ENCODE data around the gene RPL13A. TPM values are rescaled to one million over a fixed set of nuclear protein-coding genes. Genes with fewer than 3 reads are reported as not detected.

Gene RPL13A
- total and polyA plus RNA-seq, 9 of the 15 experiments (the other 6 are each of a cell fraction or from before 2014, with no cell fraction given), result 1,744 to 5,482 (median 2,949) TPM

DNA sequence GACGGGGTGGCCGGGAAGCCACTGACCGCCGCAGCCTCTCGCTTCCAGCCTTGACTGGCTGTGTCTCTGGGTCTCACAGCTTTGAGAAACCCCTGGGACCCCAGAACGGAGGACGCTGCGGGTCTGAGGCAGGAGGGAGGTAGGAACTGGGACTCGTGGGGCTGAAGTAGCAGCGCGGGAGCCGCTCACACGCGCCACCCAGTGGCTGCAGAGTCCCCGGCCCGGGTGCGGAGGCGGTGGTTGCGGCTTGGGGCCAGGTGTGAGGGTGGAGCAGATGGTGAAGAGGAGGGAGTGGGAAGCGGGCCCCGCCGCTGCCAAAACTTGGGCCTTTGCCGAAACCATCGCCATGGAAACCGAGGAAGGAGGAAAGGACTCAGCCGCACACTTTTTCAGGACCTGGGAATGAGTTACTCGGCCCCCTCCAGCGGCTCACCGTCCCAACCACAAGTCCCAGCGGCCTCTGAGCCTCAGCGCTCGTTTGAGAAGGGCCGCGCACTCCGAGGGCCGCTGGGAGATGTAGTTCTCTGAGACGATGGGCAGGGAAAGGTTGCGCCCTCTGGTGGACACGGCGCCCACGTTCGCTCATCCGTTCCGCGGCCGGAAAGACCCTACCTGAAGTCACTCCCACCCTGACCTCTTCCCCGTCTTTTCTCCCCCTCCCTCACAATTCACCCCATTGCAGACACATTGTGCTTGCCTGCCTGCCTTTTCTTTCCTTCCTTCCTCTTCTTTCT is 43.9 kb upstream of the RPL13A start (continued):
- TF ChIP-seq, protein P1, sequence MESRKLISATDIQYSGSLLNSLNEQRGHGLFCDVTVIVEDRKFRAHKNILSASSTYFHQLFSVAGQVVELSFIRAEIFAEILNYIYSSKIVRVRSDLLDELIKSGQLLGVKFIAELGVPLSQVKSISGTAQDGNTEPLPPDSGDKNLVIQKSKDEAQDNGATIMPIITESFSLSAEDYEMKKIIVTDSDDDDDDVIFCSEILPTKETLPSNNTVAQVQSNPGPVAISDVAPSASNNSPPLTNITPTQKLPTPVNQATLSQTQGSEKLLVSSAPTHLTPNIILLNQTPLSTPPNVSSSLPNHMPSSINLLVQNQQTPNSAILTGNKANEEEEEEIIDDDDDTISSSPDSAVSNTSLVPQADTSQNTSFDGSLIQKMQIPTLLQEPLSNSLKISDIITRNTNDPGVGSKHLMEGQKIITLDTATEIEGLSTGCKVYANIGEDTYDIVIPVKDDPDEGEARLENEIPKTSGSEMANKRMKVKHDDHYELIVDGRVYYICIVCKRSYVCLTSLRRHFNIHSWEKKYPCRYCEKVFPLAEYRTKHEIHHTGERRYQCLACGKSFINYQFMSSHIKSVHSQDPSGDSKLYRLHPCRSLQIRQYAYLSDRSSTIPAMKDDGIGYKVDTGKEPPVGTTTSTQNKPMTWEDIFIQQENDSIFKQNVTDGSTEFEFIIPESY (CRISPR knock-in tag; IDR thresholded peaks at IDR 0.05), result peak; percentile 93
- TF ChIP-seq ZNF696 (CRISPR knock-in tag; conservative IDR thresholded peaks at IDR 0.05) (no peak), KLF6 (CRISPR knock-in tag; IDR thresholded peaks at IDR 0.05; ENCODE audit: borderline replicate concordance) (no peak), MXI1 (IDR thresholded peaks at IDR 0.05; ENCODE audit: low read depth, low read length) (0 out of 2 replicates have a peak, but pooled peaks have one; percentile 6), HNRNPLL (IDR thresholded peaks at IDR 0.05; ENCODE audit: low read depth, low read length, poor library complexity, severe bottlenecking) (no peak), ZNF3 (CRISPR knock-in tag; IDR thresholded peaks at IDR 0.05) (no peak), BRCA1 (IDR thresholded peaks at IDR 0.05) (no peak), BRCA1 (CRISPR knock-in tag; IDR thresholded peaks at IDR 0.05) (no peak; the same call in 1 of the 2 replicates), SOX6 (IDR thresholded peaks at IDR 0.05) (0 out of 2 replicates have a peak, but pooled peaks have one; percentile 29), U2AF2 (optimal IDR thresholded peaks at IDR 0.05; ENCODE audit: low read depth, low read length) (no peak)
- TF ChIP-seq, protein P2, sequence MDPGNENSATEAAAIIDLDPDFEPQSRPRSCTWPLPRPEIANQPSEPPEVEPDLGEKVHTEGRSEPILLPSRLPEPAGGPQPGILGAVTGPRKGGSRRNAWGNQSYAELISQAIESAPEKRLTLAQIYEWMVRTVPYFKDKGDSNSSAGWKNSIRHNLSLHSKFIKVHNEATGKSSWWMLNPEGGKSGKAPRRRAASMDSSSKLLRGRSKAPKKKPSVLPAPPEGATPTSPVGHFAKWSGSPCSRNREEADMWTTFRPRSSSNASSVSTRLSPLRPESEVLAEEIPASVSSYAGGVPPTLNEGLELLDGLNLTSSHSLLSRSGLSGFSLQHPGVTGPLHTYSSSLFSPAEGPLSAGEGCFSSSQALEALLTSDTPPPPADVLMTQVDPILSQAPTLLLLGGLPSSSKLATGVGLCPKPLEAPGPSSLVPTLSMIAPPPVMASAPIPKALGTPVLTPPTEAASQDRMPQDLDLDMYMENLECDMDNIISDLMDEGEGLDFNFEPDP (CRISPR knock-in tag; IDR thresholded peaks at IDR 0.05), result 0 out of 2 replicates have a peak, but pooled peaks have one; percentile 30
- TF ChIP-seq, protein P3, sequence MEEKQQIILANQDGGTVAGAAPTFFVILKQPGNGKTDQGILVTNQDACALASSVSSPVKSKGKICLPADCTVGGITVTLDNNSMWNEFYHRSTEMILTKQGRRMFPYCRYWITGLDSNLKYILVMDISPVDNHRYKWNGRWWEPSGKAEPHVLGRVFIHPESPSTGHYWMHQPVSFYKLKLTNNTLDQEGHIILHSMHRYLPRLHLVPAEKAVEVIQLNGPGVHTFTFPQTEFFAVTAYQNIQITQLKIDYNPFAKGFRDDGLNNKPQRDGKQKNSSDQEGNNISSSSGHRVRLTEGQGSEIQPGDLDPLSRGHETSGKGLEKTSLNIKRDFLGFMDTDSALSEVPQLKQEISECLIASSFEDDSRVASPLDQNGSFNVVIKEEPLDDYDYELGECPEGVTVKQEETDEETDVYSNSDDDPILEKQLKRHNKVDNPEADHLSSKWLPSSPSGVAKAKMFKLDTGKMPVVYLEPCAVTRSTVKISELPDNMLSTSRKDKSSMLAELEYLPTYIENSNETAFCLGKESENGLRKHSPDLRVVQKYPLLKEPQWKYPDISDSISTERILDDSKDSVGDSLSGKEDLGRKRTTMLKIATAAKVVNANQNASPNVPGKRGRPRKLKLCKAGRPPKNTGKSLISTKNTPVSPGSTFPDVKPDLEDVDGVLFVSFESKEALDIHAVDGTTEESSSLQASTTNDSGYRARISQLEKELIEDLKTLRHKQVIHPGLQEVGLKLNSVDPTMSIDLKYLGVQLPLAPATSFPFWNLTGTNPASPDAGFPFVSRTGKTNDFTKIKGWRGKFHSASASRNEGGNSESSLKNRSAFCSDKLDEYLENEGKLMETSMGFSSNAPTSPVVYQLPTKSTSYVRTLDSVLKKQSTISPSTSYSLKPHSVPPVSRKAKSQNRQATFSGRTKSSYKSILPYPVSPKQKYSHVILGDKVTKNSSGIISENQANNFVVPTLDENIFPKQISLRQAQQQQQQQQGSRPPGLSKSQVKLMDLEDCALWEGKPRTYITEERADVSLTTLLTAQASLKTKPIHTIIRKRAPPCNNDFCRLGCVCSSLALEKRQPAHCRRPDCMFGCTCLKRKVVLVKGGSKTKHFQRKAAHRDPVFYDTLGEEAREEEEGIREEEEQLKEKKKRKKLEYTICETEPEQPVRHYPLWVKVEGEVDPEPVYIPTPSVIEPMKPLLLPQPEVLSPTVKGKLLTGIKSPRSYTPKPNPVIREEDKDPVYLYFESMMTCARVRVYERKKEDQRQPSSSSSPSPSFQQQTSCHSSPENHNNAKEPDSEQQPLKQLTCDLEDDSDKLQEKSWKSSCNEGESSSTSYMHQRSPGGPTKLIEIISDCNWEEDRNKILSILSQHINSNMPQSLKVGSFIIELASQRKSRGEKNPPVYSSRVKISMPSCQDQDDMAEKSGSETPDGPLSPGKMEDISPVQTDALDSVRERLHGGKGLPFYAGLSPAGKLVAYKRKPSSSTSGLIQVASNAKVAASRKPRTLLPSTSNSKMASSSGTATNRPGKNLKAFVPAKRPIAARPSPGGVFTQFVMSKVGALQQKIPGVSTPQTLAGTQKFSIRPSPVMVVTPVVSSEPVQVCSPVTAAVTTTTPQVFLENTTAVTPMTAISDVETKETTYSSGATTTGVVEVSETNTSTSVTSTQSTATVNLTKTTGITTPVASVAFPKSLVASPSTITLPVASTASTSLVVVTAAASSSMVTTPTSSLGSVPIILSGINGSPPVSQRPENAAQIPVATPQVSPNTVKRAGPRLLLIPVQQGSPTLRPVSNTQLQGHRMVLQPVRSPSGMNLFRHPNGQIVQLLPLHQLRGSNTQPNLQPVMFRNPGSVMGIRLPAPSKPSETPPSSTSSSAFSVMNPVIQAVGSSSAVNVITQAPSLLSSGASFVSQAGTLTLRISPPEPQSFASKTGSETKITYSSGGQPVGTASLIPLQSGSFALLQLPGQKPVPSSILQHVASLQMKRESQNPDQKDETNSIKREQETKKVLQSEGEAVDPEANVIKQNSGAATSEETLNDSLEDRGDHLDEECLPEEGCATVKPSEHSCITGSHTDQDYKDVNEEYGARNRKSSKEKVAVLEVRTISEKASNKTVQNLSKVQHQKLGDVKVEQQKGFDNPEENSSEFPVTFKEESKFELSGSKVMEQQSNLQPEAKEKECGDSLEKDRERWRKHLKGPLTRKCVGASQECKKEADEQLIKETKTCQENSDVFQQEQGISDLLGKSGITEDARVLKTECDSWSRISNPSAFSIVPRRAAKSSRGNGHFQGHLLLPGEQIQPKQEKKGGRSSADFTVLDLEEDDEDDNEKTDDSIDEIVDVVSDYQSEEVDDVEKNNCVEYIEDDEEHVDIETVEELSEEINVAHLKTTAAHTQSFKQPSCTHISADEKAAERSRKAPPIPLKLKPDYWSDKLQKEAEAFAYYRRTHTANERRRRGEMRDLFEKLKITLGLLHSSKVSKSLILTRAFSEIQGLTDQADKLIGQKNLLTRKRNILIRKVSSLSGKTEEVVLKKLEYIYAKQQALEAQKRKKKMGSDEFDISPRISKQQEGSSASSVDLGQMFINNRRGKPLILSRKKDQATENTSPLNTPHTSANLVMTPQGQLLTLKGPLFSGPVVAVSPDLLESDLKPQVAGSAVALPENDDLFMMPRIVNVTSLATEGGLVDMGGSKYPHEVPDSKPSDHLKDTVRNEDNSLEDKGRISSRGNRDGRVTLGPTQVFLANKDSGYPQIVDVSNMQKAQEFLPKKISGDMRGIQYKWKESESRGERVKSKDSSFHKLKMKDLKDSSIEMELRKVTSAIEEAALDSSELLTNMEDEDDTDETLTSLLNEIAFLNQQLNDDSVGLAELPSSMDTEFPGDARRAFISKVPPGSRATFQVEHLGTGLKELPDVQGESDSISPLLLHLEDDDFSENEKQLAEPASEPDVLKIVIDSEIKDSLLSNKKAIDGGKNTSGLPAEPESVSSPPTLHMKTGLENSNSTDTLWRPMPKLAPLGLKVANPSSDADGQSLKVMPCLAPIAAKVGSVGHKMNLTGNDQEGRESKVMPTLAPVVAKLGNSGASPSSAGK (IDR thresholded peaks at IDR 0.05), result no peak; the same call in 1 of the 2 replicates
